ENCODE results near the gene ARF6.
"Not testable (repeated sequence)": the region's sequence is repeated elsewhere in the genome, so short reads cannot be mapped to it uniquely, and the experiment has no call there.

ARF6 gene

GRCh38 chr14:49909016-49909415, 16.1 kb downstream of the ARF6 start:
- no peak for DNase-seq

- DNase-seq = no peak
Measured at GRCh38 chr14:49915085-49915484, 22.2 kb downstream of the ARF6 start.

GRCh38 chr14:49918706-49919105, 25.8 kb downstream of the ARF6 start:
- DNase-seq = no peak

- no peak for DNase-seq
Measured at GRCh38 chr14:49919825-49920659, 27.2 kb downstream of the ARF6 start.

- no peak for DNase-seq
Measured at GRCh38 chr14:49920935-49921334, 28.1 kb downstream of the ARF6 start.

GRCh38 chr14:49921401-49921800, 28.5 kb downstream of the ARF6 start:
- no peak for DNase-seq

- no peak for DNase-seq
Measured at GRCh38 chr14:49923442-49923841, 30.6 kb downstream of the ARF6 start.

- no peak for DNase-seq
Measured at GRCh38 chr14:49923881-49924280, 31.0 kb downstream of the ARF6 start.

- DNase-seq = no peak
Measured at GRCh38 chr14:49924852-49925251, 32.0 kb downstream of the ARF6 start.

- no peak for DNase-seq
Measured at GRCh38 chr14:49926803-49927202, 33.9 kb downstream of the ARF6 start.

GRCh38 chr14:49928015-49928414, 35.1 kb downstream of the ARF6 start:
- DNase-seq = no peak

GRCh38 chr14:49930720-49931119, 37.8 kb downstream of the ARF6 start:
- DNase-seq = no peak

GRCh38 chr14:49931523-49931922, 38.6 kb downstream of the ARF6 start:
- DNase-seq = no peak

- no peak for DNase-seq
Measured at GRCh38 chr14:49933128-49933527, 40.2 kb downstream of the ARF6 start.

- no peak for DNase-seq
Measured at GRCh38 chr14:49933704-49934103, 40.8 kb downstream of the ARF6 start.

- DNase-seq = no peak
Measured at GRCh38 chr14:49934646-49935045, 41.8 kb downstream of the ARF6 start.

- DNase-seq = no peak
Measured at GRCh38 chr14:49935526-49935925, 42.6 kb downstream of the ARF6 start.

- not testable (repeated sequence) for DNase-seq
Measured at GRCh38 chr14:49936246-49936645, 43.4 kb downstream of the ARF6 start.

- not testable (repeated sequence) for DNase-seq
Measured at GRCh38 chr14:49936882-49937281, 44.0 kb downstream of the ARF6 start.

GRCh38 chr14:49939215-49939614, 46.3 kb downstream of the ARF6 start:
- DNase-seq = not testable (repeated sequence)

GRCh38 chr14:49939884-49940510, 47.1 kb downstream of the ARF6 start:
- no peak for DNase-seq

GRCh38 chr14:49940808-49941421, 48.0 kb downstream of the ARF6 start:
- DNase-seq = no peak

- DNase-seq = no peak
Measured at GRCh38 chr14:49942090-49942489, 49.2 kb downstream of the ARF6 start.

GRCh38 chr14:49944501-49944900, 51.6 kb downstream of the ARF6 start:
- DNase-seq = no peak
